A673 (cell line): ENCODE measurements around the gene SYT9. TPM values are rescaled to one million over a fixed set of nuclear protein-coding genes. Genes with fewer than 3 reads are reported as not detected.

Source experiments
- BruUV-seq: library from RNA; stranded (reverse); fragments of 400-500 nt; replicated peaks from 2 replicates; lab custom pipeline; 2021; lab: Mats Ljungman, UMichigan
- CTCF ChIA-PET: fragments of 300-600 bp; sonication (Branson Sonifier 250); formaldehyde crosslinking; loops from one replicate; lab custom pipeline; 2022; ENCODE audit warnings: antibody characterized with exemption; lab: Charles Lee
- POLR2A ChIA-PET: fragments of 300-600 bp; sonication (Branson Sonifier 250); formaldehyde crosslinking; loops from one replicate; lab custom pipeline; 2022; ENCODE audit warnings: antibody characterized with exemption; ENCODE audit not compliant: low non-redundant PET; lab: Charles Lee
- DNase-seq: peaks from one replicate; pipeline ENCODE4 v3.0.0-alpha.2; 2015; ENCODE audit warnings: low spot score
- H3K27ac ChIP-seq: fragments of 200-600 bp; sonication (generic); 2 replicates; pipeline ENCODE4 v1.5.1; 2016; ENCODE audit warnings: mixed run types, low read depth, mild to moderate bottlenecking, mixed read lengths, antibody characterized with exemption, low read length; ENCODE audit not compliant: poor library complexity, severe bottlenecking
- H3K27me3 ChIP-seq: fragments of 200-600 bp; sonication (generic); replicated peaks from 2 replicates; pipeline ENCODE4 v1.6.1; 2017; ENCODE audit warnings: mixed run types, low read depth, mild to moderate bottlenecking, mixed read lengths, antibody characterized with exemption, low read length; ENCODE audit not compliant: insufficient read depth, poor library complexity
- H3K36me3 ChIP-seq: fragments of 200-600 bp; sonication (generic); 2 replicates; pipeline ENCODE4 v1.6.1; 2016; ENCODE audit warnings: mixed run types, mild to moderate bottlenecking, mixed read lengths, antibody characterized with exemption, low read length; ENCODE audit not compliant: insufficient read depth, poor library complexity, severe bottlenecking
- H3K4me1 ChIP-seq: fragments of 200-600 bp; sonication (generic); 2 replicates; pipeline ENCODE4 v1.6.1; 2017; ENCODE audit warnings: mixed run types, mild to moderate bottlenecking, mixed read lengths, antibody characterized with exemption, low read length; ENCODE audit not compliant: insufficient read depth, poor library complexity, severe bottlenecking
- H3K4me3 ChIP-seq: fragments of 200-600 bp; sonication (generic); 2 replicates; pipeline ENCODE4 v1.5.1; 2016; ENCODE audit warnings: low read depth, mixed run types, mild to moderate bottlenecking, mixed read lengths, low read length; ENCODE audit not compliant: poor library complexity, severe bottlenecking
- H3K9me3 ChIP-seq: fragments of 200-600 bp; sonication (generic); 2 replicates; pipeline ENCODE4 v1.6.1; 2016; ENCODE audit warnings: mixed run types, low read depth, mild to moderate bottlenecking, mixed read lengths, antibody characterized with exemption, low read length; ENCODE audit not compliant: poor library complexity, severe bottlenecking
- EZH2 ChIP-seq: fragments of 200-600 bp; sonication (generic); IDR thresholded peaks from 2 replicates; pipeline ENCODE4 v1.6.1; 2017; ENCODE audit warnings: borderline replicate concordance, low read depth, mild to moderate bottlenecking, mixed read lengths, antibody characterized with exemption, low read length; ENCODE audit not compliant: poor library complexity, severe bottlenecking
- intact Hi-C: fragments of 100-400 bp; cut with micrococcal nuclease; formaldehyde crosslinking; loops from one replicate; pipeline ENCODE4 v1.10.0; 2022; ENCODE audit not compliant: unreplicated experiment
- total RNA-seq: library from RNA; stranded (reverse); gene quantifications from 2 replicates; pipeline ENCODE4 v1.2.3, GENCODE V29; 2021
- TF ChIP-seq, protein P1 (sequence below): fragments of 300-800, 200-600 bp; sonication (generic); conservative IDR thresholded peaks from 2 replicates; pipeline ENCODE4 v1.5.1; 2017; ENCODE audit warnings: low read depth, mild to moderate bottlenecking, antibody characterized with exemption, low read length, moderate library complexity, mixed read lengths

Gene SYT9
- total RNA-seq, 1 experiment from 2014 or later, result not detected

DNA sequence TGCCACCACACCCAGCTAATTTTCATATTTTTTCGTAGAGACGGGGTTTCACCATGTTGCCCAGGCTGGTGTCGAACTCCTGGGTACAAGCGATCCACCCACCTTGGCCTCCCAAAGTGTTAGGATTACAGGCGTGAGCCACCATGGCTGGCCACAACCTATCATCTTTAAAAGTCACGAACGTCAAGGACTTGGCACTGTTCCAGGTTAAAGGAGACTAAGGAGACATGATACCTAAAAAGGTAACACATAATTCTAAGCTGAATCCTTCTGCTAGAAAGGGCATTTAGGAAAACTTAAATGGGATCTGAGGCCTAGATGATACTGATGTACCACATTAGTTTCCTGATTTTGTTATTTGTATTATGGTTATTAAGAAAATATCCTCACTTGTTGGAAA lies 43.3 kb upstream of the SYT9 start:
- Histone ChIP-seq H3K4me1 (no peaks in the 10 kb centered on the region), H3K27me3 (no peaks in the 10 kb centered on the region), H3K27ac (no peak overlapping the region), H3K36me3 (no peaks in the 10 kb centered on the region), H3K9me3 (no peaks in the 10 kb centered on the region), H3K4me3 (no peak overlapping the region)
- BruUV-seq, result no TSS peak
- POLR2A ChIA-PET, result no interaction called here
- CTCF ChIA-PET, result no interaction called here
- intact Hi-C loops, result no loop called here
- DNase-seq, result no peak
- TF ChIP-seq, protein P1, sequence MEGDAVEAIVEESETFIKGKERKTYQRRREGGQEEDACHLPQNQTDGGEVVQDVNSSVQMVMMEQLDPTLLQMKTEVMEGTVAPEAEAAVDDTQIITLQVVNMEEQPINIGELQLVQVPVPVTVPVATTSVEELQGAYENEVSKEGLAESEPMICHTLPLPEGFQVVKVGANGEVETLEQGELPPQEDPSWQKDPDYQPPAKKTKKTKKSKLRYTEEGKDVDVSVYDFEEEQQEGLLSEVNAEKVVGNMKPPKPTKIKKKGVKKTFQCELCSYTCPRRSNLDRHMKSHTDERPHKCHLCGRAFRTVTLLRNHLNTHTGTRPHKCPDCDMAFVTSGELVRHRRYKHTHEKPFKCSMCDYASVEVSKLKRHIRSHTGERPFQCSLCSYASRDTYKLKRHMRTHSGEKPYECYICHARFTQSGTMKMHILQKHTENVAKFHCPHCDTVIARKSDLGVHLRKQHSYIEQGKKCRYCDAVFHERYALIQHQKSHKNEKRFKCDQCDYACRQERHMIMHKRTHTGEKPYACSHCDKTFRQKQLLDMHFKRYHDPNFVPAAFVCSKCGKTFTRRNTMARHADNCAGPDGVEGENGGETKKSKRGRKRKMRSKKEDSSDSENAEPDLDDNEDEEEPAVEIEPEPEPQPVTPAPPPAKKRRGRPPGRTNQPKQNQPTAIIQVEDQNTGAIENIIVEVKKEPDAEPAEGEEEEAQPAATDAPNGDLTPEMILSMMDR, result no peak
- TF ChIP-seq EZH2, result no peak

DNA sequence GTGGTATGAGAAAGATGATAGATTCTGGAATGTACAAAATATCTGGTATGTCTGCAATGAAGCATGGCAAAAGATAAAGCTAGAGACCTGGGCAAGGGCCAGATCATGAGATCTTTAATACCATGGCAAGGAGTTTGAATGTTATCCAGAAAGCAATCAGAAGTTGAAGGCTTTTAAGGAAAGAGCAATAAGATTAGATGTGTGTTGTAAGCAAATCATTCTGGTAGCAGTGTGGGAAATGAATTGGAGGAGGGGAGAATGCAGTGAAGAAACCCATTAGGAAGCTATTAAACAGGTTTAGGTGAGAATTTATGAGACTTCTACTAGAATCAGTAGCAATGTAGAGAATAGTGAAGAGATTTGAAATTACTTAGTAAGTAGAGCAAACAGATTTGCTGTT lies 32.2 kb upstream of the SYT9 start:
- ChIA-PET POLR2A (no interaction called here), CTCF (no interaction called here)
- TF ChIP-seq, protein P1, result no peak
- TF ChIP-seq EZH2, result no peak
- intact Hi-C loops, result no loop called here
- BruUV-seq, result no TSS peak
- peaks cover 3% of the 10 kb centered on the region for H3K27me3 ChIP-seq
- no peak overlapping the region for H3K27ac ChIP-seq
- no peaks in the 10 kb centered on the region for H3K4me1 ChIP-seq
- no peak for DNase-seq
- no peaks in the 10 kb centered on the region for H3K36me3 ChIP-seq
- no peaks in the 10 kb centered on the region for H3K9me3 ChIP-seq
- H3K4me3 ChIP-seq, result no peak overlapping the region

DNA sequence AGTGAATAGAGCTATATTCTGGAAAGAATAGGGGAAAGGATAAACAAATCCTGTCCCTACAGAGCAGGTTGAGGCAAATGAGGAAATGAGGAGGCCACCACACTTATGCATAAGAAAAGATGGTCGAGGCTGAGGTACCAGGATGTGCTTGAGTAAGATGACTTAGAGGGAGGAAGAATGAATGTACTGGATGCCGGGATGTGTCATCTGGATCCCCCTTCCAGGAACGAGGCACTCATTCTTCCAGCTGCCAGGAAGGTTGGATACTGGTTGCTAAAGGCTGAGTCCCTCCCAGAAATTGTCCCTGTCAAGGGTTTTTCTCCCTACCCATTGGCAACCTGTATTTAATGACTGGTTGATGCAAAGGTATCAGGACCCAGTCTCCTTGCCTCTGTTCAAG lies 31.1 kb upstream of the SYT9 start:
- no peak overlapping the region for H3K4me3 ChIP-seq
- H3K27ac ChIP-seq, result no peak overlapping the region
- BruUV-seq, result no TSS peak
- POLR2A ChIA-PET, result no interaction called here
- peaks cover 3% of the 10 kb centered on the region for H3K27me3 ChIP-seq
- no peaks in the 10 kb centered on the region for H3K9me3 ChIP-seq
- TF ChIP-seq, protein P1, result no peak
- no peak for TF ChIP-seq EZH2
- no peaks in the 10 kb centered on the region for H3K36me3 ChIP-seq
- CTCF ChIA-PET, result no interaction called here
- H3K4me1 ChIP-seq, result no peaks in the 10 kb centered on the region
- intact Hi-C loops, result no loop called here
- DNase-seq, result no peak
